ENCODE results near the gene RABEP2. TPM values are rescaled to one million over a fixed set of nuclear protein-coding genes. Genes with fewer than 3 reads are reported as not detected.

The RABEP2 gene
- total RNA-seq, 1 donor from 2014 or later, result 35.2 TPM

- DNase-seq (ENCODE audit: low read depth), result no peak
- TF ChIP-seq CTCF (conservative IDR thresholded peaks at IDR 0.05; ENCODE audit: low read depth, low read length), result no peak
- no peak overlapping the region for H3K4me3 ChIP-seq (ENCODE audit: low read depth, low read length)
Measured at GRCh38 chr16:28904363-28904762, 20.7 kb downstream of the RABEP2 start.

- no peak for TF ChIP-seq CTCF (conservative IDR thresholded peaks at IDR 0.05; ENCODE audit: low read depth, low read length)
- no peak overlapping the region for H3K4me3 ChIP-seq (ENCODE audit: low read depth, low read length)
- DNase-seq (ENCODE audit: low read depth), result no peak
Measured at GRCh38 chr16:28903344-28904042, 21.5 kb downstream of the RABEP2 start.

- no peak for TF ChIP-seq CTCF (conservative IDR thresholded peaks at IDR 0.05; ENCODE audit: low read depth, low read length)
- no peak overlapping the region for H3K4me3 ChIP-seq (ENCODE audit: low read depth, low read length)
- DNase-seq (ENCODE audit: low read depth), result no peak
Measured at GRCh38 chr16:28902909-28903308, 22.1 kb downstream of the RABEP2 start.

GRCh38 chr16:28901862-28902261, 23.2 kb downstream of the RABEP2 start:
- TF ChIP-seq CTCF (conservative IDR thresholded peaks at IDR 0.05; ENCODE audit: low read depth, low read length), result no peak
- DNase-seq (ENCODE audit: low read depth), result no peak
- no peak overlapping the region for H3K4me3 ChIP-seq (ENCODE audit: low read depth, low read length)

GRCh38 chr16:28900601-28901000, 24.4 kb downstream of the RABEP2 start:
- no peak overlapping the region for H3K4me3 ChIP-seq (ENCODE audit: low read depth, low read length)
- DNase-seq (ENCODE audit: low read depth), result no peak
- no peak for TF ChIP-seq CTCF (conservative IDR thresholded peaks at IDR 0.05; ENCODE audit: low read depth, low read length)

GRCh38 chr16:28899882-28900590, 25.0 kb downstream of the RABEP2 start:
- no peak for TF ChIP-seq CTCF (conservative IDR thresholded peaks at IDR 0.05; ENCODE audit: low read depth, low read length)
- DNase-seq (ENCODE audit: low read depth), result no peak
- no peak overlapping the region for H3K4me3 ChIP-seq (ENCODE audit: low read depth, low read length)
